Gastrocnemius medialis (tissue), 4 donors: ENCODE results near the gene IFI16. TPM values are rescaled to one million over a fixed set of nuclear protein-coding genes. Genes with fewer than 3 reads are reported as not detected.

Source experiments
- ATAC-seq, 2 donors: fragments of 150-250 bp; one replicate each; pipeline ENCODE4 v1.9.1; 2016
- DNase-seq, 2 donors: peaks; one replicate each; pipeline ENCODE4 v3.0.0-alpha.2; 2019
- H3K27ac ChIP-seq, 4 donors: fragments of 200-600 bp; sonication (generic); 1 replicate in 1 of 4; 2 replicates in 3 of 4; pipeline ENCODE4 v1.5.1; 2016 to 2018; ENCODE audit warnings: mild to moderate bottlenecking in 2 of 4, moderate library complexity in 1 of 4
- H3K27me3 ChIP-seq, 3 donors: fragments of 200-600 bp; sonication (generic) in 2 of 3; 1 replicate in 1 of 3; 2 replicates in 2 of 3; pipeline versions ENCODE4 v1.5.1 to v1.6.0; 2016 to 2019; ENCODE audit warnings: mild to moderate bottlenecking in 1 of 3, moderate library complexity in 1 of 3
- H3K36me3 ChIP-seq, 2 donors: fragments of 200-600 bp; sonication (generic) in 1 of 2; one replicate each; pipeline ENCODE4 v1.5.1; 2017 to 2018
- H3K4me1 ChIP-seq, 2 donors: fragments of 200-600 bp; sonication (generic) in 1 of 2; one replicate each; pipeline ENCODE4 v1.5.1; 2016 to 2017; ENCODE audit warnings: mild to moderate bottlenecking in 2 of 2
- H3K4me3 ChIP-seq, 4 donors: fragments of 200-600 bp; sonication (generic) in 3 of 4; 1 replicate in 1 of 4; 2 replicates in 3 of 4; pipeline ENCODE4 v1.5.1; 2016 to 2019; ENCODE audit warnings: mild to moderate bottlenecking in 2 of 4
- H3K9me3 ChIP-seq, 3 donors: fragments of 200-600 bp; sonication (generic) in 2 of 3; 1 replicate in 1 of 3; 2 replicates in 2 of 3; pipeline ENCODE4 v1.5.1; 2016 to 2019
- CTCF ChIP-seq, 5 experiments: fragments of 450-650 bp in 3 of 5; fragments of 200-600 bp in 2 of 5; sonication (generic) in 2 of 5; IDR thresholded peaks in 4 of 5; conservative IDR thresholded peaks in 1 of 5; 1 replicate in 4 of 5; 2 replicates in 1 of 5; pipeline ENCODE4 v1.5.1; 2016 to 2019; ENCODE audit warnings: antibody characterized with exemption in 5 of 5, mild to moderate bottlenecking in 3 of 5, moderate library complexity in 3 of 5
- POLR2A ChIP-seq, 2 donors: fragments of 450-650 bp; IDR thresholded peaks; one replicate each; pipeline ENCODE4 v1.6.1; 2017; ENCODE audit warnings: antibody characterized with exemption in 2 of 2, mild to moderate bottlenecking in 2 of 2, moderate library complexity in 2 of 2
- in situ Hi-C, 4 donors: fragments of 200-750 bp; cut with MboI; loops; one replicate each; pipeline versions ENCODE4 v1.15.0 to v1.8.0; 2017; ENCODE audit warnings: low sequenced_read_pairs in 4 of 4
- intact Hi-C: fragments of 100-400 bp; cut with DNase I; formaldehyde crosslinking; loops from one replicate; pipeline ENCODE4 v1.15.1; 2023; ENCODE audit warnings: low total_unique reads
- total RNA-seq, 4 donors: library from RNA; depleted of rRNA; stranded (reverse); fragments of >200 nt; gene quantifications; one replicate each; pipeline versions ENCODE4 v1.1.0 to v1.2.3, GENCODE V29; 2016

Gene IFI16
- total RNA-seq, 4 donors from 2014 or later, result 13.5 to 18.5 (median 14.2) TPM

DNA sequence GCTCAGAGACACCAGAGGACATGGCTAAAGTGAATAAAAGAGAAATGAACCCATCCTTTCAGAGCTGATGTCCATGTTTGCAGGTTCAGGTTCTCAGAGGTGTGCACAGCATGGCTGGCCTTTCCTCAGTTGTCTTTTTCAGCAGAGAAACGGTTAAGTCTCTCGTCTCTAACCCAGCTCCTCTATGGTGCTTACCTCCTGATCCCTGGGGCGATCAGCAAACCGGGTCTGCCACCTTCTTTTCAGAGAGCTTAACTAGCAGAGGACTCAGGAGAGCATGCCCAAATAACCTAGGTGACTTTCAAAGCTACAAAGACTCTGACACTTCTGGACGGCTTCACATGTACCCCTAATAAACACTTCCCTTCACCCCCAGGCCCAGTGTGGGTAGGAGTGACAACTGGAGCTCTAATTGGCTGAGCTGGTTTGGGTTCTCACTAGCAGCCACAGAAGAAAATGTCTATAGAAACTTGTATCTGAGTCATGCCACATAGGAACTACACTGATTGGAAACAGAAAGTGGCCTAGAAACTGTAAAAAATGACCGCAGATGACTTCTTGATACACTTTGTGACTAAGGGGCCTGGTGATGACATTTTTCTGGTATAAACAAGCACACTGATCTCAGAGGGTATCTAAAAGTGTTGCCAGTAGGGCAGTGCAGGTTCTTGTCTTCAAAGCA is 66.9 kb downstream of the IFI16 start, which contains the start of gene AIM2:
Gene AIM2 (minus strand): TSS at position 329 of the 682 bp plus-strand sequence. CDS start 3,267 bp downstream, outside the sequence.
- TF ChIP-seq CTCF (IDR thresholded peaks at IDR 0.05 in 4 of 5, conservative IDR thresholded peaks at IDR 0.05 in 1 of 5) (no peak), POLR2A (IDR thresholded peaks at IDR 0.05) (no peak)
- H3K4me3 ChIP-seq, result no peak within 1 kb of the TSS
- no peaks in the 10 kb centered on the region for H3K4me1 ChIP-seq
- intact Hi-C loops, result loop anchor here (10.0 kb wide), 1 partner anchor 872 kb away; no protein-coding TSS in a partner anchor
- no peaks in the 10 kb centered on the region for H3K36me3 ChIP-seq
- in situ Hi-C loops, result loop anchor here in 1 of 4 donors (10.0 kb wide), 1 partner anchor 872 kb away; no protein-coding TSS in a partner anchor
- H3K9me3 ChIP-seq, result no peaks in the 10 kb centered on the region
- ATAC-seq (no peak), DNase-seq (no peak)
- H3K27ac ChIP-seq, result no peak within 1 kb of the TSS
- H3K27me3 ChIP-seq, result no peaks in the 10 kb centered on the region

GRCh38 chr1:159077120-159077961 is 67.6 kb downstream of the IFI16 start:
- Histone ChIP-seq H3K36me3 (no peaks in the 10 kb centered on the region), H3K4me1 (no peaks in the 10 kb centered on the region), H3K27me3 (no peaks in the 10 kb centered on the region), H3K9me3 (no peaks in the 10 kb centered on the region), H3K27ac (no peak overlapping the region), H3K4me3 (no peak overlapping the region)
- ATAC-seq (no peak), DNase-seq (no peak)
- intact Hi-C loops, result loop anchor here (10.0 kb wide), 1 partner anchor 873 kb away; no protein-coding TSS in a partner anchor
- no peak for TF ChIP-seq POLR2A (IDR thresholded peaks at IDR 0.05)
- TF ChIP-seq CTCF (IDR thresholded peaks at IDR 0.05 in 4 of 5, conservative IDR thresholded peaks at IDR 0.05 in 1 of 5), result no peak
- in situ Hi-C loops, result loop anchor here in 1 of 4 donors (10.0 kb wide), 1 partner anchor 873 kb away; no protein-coding TSS in a partner anchor

DNA sequence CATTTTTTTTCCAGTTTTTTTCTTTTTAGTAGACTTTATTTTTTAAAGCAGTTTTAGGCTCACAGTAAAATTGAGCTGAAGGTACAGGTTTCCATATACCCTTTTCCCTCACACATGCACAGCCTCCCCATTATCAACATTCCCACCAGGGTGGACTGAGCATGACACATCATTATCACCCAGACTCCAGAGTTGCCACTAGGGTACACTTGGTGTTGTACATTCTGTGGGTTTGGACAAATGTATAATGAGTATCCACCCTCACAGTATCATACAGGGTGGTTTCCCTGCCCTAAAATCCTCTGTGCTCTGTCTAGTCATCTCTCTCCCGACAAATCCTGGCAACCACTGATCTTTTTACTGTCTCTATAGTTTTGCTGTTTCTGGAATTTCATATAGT is 69.8 kb downstream of the IFI16 start:
- Histone ChIP-seq H3K9me3 (no peaks in the 10 kb centered on the region), H3K27ac (no peak overlapping the region), H3K36me3 (no peaks in the 10 kb centered on the region), H3K4me3 (no peak overlapping the region), H3K27me3 (no peaks in the 10 kb centered on the region), H3K4me1 (no peaks in the 10 kb centered on the region)
- no peak for DNase-seq
- TF ChIP-seq POLR2A (IDR thresholded peaks at IDR 0.05) (no peak), CTCF (IDR thresholded peaks at IDR 0.05 in 4 of 5, conservative IDR thresholded peaks at IDR 0.05 in 1 of 5) (no peak)
- ATAC-seq, result no peak
- in situ Hi-C loops (loop anchor here in 1 of 4 donors (10.0 kb wide), 1 partner anchor 875 kb away; no protein-coding TSS in a partner anchor), intact Hi-C loops (loop anchor here (10.0 kb wide), 1 partner anchor 875 kb away; no protein-coding TSS in a partner anchor)

- no peaks in the 10 kb centered on the region for H3K36me3 ChIP-seq
Observed at GRCh38 chr1:159081626-159082025, 71.9 kb downstream of the IFI16 start.

More at GRCh38 chr1:159081626-159082025, 71.9 kb downstream of the IFI16 start:
- TF ChIP-seq CTCF (IDR thresholded peaks at IDR 0.05 in 4 of 5, conservative IDR thresholded peaks at IDR 0.05 in 1 of 5), result no peak
- no peak for TF ChIP-seq POLR2A (IDR thresholded peaks at IDR 0.05)
- intact Hi-C loops (no loop called here), in situ Hi-C loops (no loop called here)
- no peak overlapping the region for H3K4me3 ChIP-seq
- H3K27me3 ChIP-seq, result no peaks in the 10 kb centered on the region
- no peak overlapping the region for H3K27ac ChIP-seq
- H3K4me1 ChIP-seq, result no peaks in the 10 kb centered on the region
- no peak for ATAC-seq
- no peaks in the 10 kb centered on the region for H3K9me3 ChIP-seq
- no peak for DNase-seq
